HCT116 (cell line): ENCODE results near the gene SHISA2.

Experiments
- CTCF ChIP-seq, 3 experiments: fragments of 200-600 bp in 1 of 3; sonication (generic) in 1 of 3; IDR thresholded peaks in 2 of 3; conservative IDR thresholded peaks in 1 of 3; 2 replicates each; pipeline ENCODE4 v1.5.1; 2012 to 2017; ENCODE audit warnings: low read depth in 2 of 3, low read length in 2 of 3, antibody characterized with exemption in 1 of 3, borderline replicate concordance in 1 of 3, control low read depth in 1 of 3, mild to moderate bottlenecking in 1 of 3, mixed read lengths in 1 of 3, mixed run types in 1 of 3, moderate library complexity in 1 of 3; ENCODE audit not compliant: insufficient read depth in 1 of 3
- ELF1 ChIP-seq: IDR thresholded peaks from 2 replicates; pipeline ENCODE4 v1.6.1; 2012; ENCODE audit warnings: low read depth, borderline replicate concordance
- EZH2phosphoT487 ChIP-seq: fragments of 200-600 bp; IDR thresholded peaks from 2 replicates; pipeline ENCODE4 v1.6.1; 2018; ENCODE audit warnings: antibody characterized with exemption, borderline replicate concordance
- POLR2AphosphoS5 ChIP-seq: IDR thresholded peaks from 2 replicates; pipeline ENCODE4 v1.6.1; 2011; ENCODE audit warnings: mild to moderate bottlenecking, low read depth, low read length, moderate library complexity
- REST ChIP-seq: IDR thresholded peaks from 2 replicates; pipeline ENCODE4 v1.6.1; 2012; ENCODE audit warnings: low read depth
- SRF ChIP-seq: IDR thresholded peaks from 2 replicates; pipeline ENCODE4 v1.6.1; 2012; ENCODE audit warnings: low read depth
- ZBTB33 ChIP-seq: IDR thresholded peaks from 2 replicates; pipeline ENCODE4 v1.6.1; 2011; ENCODE audit warnings: mild to moderate bottlenecking, low read length, moderate library complexity; ENCODE audit not compliant: insufficient replicate concordance; ENCODE audit errors: extremely low read depth

GRCh38 chr13:26030331-26030730, 21.5 kb downstream of the SHISA2 start:
- TF ChIP-seq SRF (no peak), CTCF (IDR thresholded peaks at IDR 0.05 in 2 of 3, conservative IDR thresholded peaks at IDR 0.05 in 1 of 3; ENCODE audit: borderline replicate concordance in 1 of 3, insufficient read depth in 1 of 3, low read depth in 2 of 3, low read length in 2 of 3) (no peak), ELF1 (no peak), REST (no peak), EZH2phosphoT487 (no peak), POLR2AphosphoS5 (no peak), ZBTB33 (no peak)
